ENCODE measurements around the gene ANKRD55. TPM values are rescaled to one million over a fixed set of nuclear protein-coding genes. Genes with fewer than 3 reads are reported as not detected.

Gene ANKRD55
- total and polyA plus RNA-seq, 8 donors = 0.06 TPM; not detected in 7

- H3K27me3 ChIP-seq = no peaks in the 10 kb centered on the region
- intact Hi-C loops (cut with DNase I) = loop anchor here in 2 of 3 donors (10.0 kb wide), 2 partner anchors 46 to 556 kb away; no protein-coding TSS in a partner anchor
- no peak overlapping the region for H3K4me3 ChIP-seq
- no peaks in the 10 kb centered on the region for H3K36me3 ChIP-seq
- FAIRE-seq (no peak), DNase-seq (no peak), ATAC-seq (no peak)
- whole genome bisulfite sequencing, 2 donors = 82 to 88% methylated on average over 6 of the region's 6 CpGs
- no peak for TF ChIP-seq CTCF (IDR thresholded peaks at IDR 0.05)
- H3K9me3 ChIP-seq = no peaks in the 10 kb centered on the region
- peak overlapping the region in 2 of 4 donors; percentile 21 to 28 for H3K27ac ChIP-seq
- peaks cover 0 to 5% (median 5%) of the 10 kb centered on the region in 3 donors for H3K4me1 ChIP-seq
Measured at GRCh38 chr5:56279291-56279690, 46.2 kb upstream of the ANKRD55 start.

GRCh38 chr5:56278335-56278753 lies 45.2 kb upstream of the ANKRD55 start:
- DNase-seq = no peak
- no peak for TF ChIP-seq CTCF (IDR thresholded peaks at IDR 0.05)
- WGBS, 2 donors = 68 to 72% methylated on average over 7 of the region's 7 CpGs
- no peak for FAIRE-seq
- H3K27me3 ChIP-seq = no peaks in the 10 kb centered on the region
- H3K4me3 ChIP-seq = no peak overlapping the region
- intact Hi-C loops (cut with DNase I) = loop anchor here in 2 of 3 donors (10.0 kb wide), 2 partner anchors 46 to 556 kb away; no protein-coding TSS in a partner anchor
- peaks cover 0 to 5% (median 5%) of the 10 kb centered on the region in 3 donors for H3K4me1 ChIP-seq
- no peaks in the 10 kb centered on the region for H3K36me3 ChIP-seq
- H3K9me3 ChIP-seq = no peaks in the 10 kb centered on the region
- ATAC-seq = peak in 1 of 4 donors; percentile 22
- peak overlapping the region in 2 of 4 donors; percentile 28 to 35 for H3K27ac ChIP-seq

- Histone ChIP-seq H3K9me3 (no peaks in the 10 kb centered on the region), H3K4me3 (no peak overlapping the region), H3K27ac (no peak overlapping the region), H3K27me3 (no peaks in the 10 kb centered on the region), H3K36me3 (no peaks in the 10 kb centered on the region), H3K4me1 (peaks cover 0 to 5% (median 5%) of the 10 kb centered on the region in 3 donors)
- WGBS, 2 donors = 69 to 98% methylated on average over 2 of the region's 2 CpGs
- intact Hi-C loops (cut with DNase I) = loop anchor here in 2 of 3 donors (10.0 kb wide), 2 partner anchors 47 to 557 kb away; no protein-coding TSS in a partner anchor
- no peak for TF ChIP-seq CTCF (IDR thresholded peaks at IDR 0.05)
- DNase-seq (no peak), ATAC-seq (no peak), FAIRE-seq (no peak)
Measured at GRCh38 chr5:56277573-56277972, 44.4 kb upstream of the ANKRD55 start.

DNA sequence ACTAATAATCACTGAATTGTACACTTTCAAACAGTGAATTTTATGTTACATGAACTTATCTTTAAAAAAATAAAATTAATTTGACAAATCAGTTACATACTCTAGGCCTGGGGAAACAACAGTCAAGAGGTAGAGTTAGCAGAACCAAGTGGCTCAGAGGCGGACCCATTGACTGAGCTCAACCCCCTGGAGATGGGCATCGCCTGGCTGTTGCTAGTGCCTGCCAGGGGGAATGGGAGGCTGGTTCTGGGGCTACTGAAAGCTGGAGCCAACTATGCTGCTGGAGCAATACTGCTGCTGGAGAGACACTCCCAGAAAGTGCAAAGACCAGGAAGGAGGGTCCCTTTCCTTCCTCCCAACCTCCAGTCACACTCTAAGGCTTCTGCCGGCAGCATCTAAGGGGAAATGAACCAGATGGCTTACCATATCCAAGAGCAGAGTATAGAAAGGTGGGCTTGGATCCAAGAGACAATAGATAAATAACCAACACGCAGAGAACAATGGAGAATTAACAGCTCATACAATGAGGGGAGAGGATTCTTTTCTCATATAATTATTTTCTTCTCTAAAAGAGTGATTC lies 40.3 kb upstream of the ANKRD55 start:
- intact Hi-C loops (cut with DNase I) = loop anchor here in 2 of 3 donors (10.0 kb wide), 2 partner anchors 51 to 561 kb away; no protein-coding TSS in a partner anchor
- H3K4me3 ChIP-seq = no peak overlapping the region
- WGBS, 2 donors = 69 to 84% methylated on average over 4 of the region's 4 CpGs
- FAIRE-seq = no peak
- no peaks in the 10 kb centered on the region for H3K27me3 ChIP-seq
- peaks cover 0 to 4% (median 3%) of the 10 kb centered on the region in 3 donors for H3K4me1 ChIP-seq
- no peak for ATAC-seq
- no peak overlapping the region for H3K27ac ChIP-seq
- DNase-seq = no peak
- no peaks in the 10 kb centered on the region for H3K9me3 ChIP-seq
- H3K36me3 ChIP-seq = no peaks in the 10 kb centered on the region
- no peak for TF ChIP-seq CTCF (IDR thresholded peaks at IDR 0.05)

DNA sequence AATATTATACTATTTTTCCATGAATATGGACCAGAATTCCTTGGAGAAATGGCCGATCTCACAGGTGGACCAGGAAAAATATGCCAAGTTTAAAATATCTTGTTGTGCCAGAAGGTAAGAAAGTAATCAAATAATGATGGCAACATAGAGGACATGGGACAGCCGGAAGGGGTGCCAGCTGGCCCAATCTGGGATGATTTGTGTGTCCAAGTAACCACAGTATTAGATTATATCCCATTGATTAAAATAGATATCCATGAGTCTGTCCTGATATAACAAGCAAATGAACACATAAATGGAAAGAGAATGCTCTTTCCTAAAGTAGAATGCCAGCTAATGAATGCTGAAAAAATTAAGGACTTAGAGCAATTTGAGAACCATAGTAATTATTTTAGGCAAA lies 39.6 kb upstream of the ANKRD55 start:
- H3K27me3 ChIP-seq = no peaks in the 10 kb centered on the region
- peaks cover 0 to 2% (median 0%) of the 10 kb centered on the region in 3 donors for H3K4me1 ChIP-seq
- H3K27ac ChIP-seq = no peak overlapping the region
- ATAC-seq (no peak), FAIRE-seq (no peak), DNase-seq (no peak)
- no peaks in the 10 kb centered on the region for H3K36me3 ChIP-seq
- 38 to 52% methylated on average over 2 of the region's 2 CpGs for WGBS, 2 donors
- no peak for TF ChIP-seq CTCF (IDR thresholded peaks at IDR 0.05)
- intact Hi-C loops (cut with DNase I) = loop anchor here in 2 of 3 donors (10.0 kb wide), 2 partner anchors 52 to 562 kb away; no protein-coding TSS in a partner anchor
- H3K9me3 ChIP-seq = no peaks in the 10 kb centered on the region
- H3K4me3 ChIP-seq = no peak overlapping the region
